ENCODE measurements around the gene VPS13D. TPM values are rescaled to one million over a fixed set of nuclear protein-coding genes. Genes with fewer than 3 reads are reported as not detected.

Gene VPS13D
- total and polyA plus RNA-seq, 2 donors (not counting 3 experiments of a cell fraction or from before 2014, with no cell fraction given), result 13.6 to 48.5 TPM

- no peak for DNase-seq (ENCODE audit: low read depth, low spot score)
Measured at GRCh38 chr1:12345350-12346217, 115.8 kb downstream of the VPS13D start.

More at GRCh38 chr1:12345350-12346217, 115.8 kb downstream of the VPS13D start:
- Histone ChIP-seq H3K4me2 (ENCODE audit: insufficient read depth, low read length) (no peak overlapping the region), H3K79me2 (ENCODE audit: control insufficient read depth, insufficient read depth, low read length) (no peaks in the 10 kb centered on the region), H3K27me3 (ENCODE audit: control insufficient read depth in 2 of 2, insufficient read depth in 2 of 2, low read length in 2 of 2) (no peaks in the 10 kb centered on the region), H3K4me3 (replicated peaks in 1 of 3; ENCODE audit: insufficient read depth in 1 of 3, low read depth in 1 of 3, low read length in 3 of 3) (no peak overlapping the region), H3K9ac (replicated peaks; ENCODE audit: extremely low read depth, insufficient read depth, low read length) (no peak overlapping the region), H3K27ac (ENCODE audit: insufficient read depth, low read depth, low read length) (no peak overlapping the region), H3K9me1 (replicated peaks; ENCODE audit: control insufficient read depth, extremely low read depth, insufficient read depth, low read length) (no peaks in the 10 kb centered on the region), H3K9me3 (replicated peaks; ENCODE audit: control insufficient read depth, insufficient read depth, low read length) (no peaks in the 10 kb centered on the region), H4K20me1 (replicated peaks; ENCODE audit: control insufficient read depth, extremely low read depth, insufficient read depth, low read length) (no peaks in the 10 kb centered on the region), H2AFZ (ENCODE audit: low read depth, low read length) (no peak overlapping the region), H3K4me1 (ENCODE audit: control insufficient read depth, extremely low read depth, insufficient read depth, low read length) (no peaks in the 10 kb centered on the region), H3K36me3 (ENCODE audit: control insufficient read depth in 2 of 2, extremely low read depth in 1 of 2, insufficient read depth in 2 of 2, low read length in 2 of 2) (peaks cover 13 to 19% of the 10 kb centered on the region in 2 experiments)
- ChIA-PET POLR2A (no interaction called here), CTCF (no interaction called here)
- FAIRE-seq, result no peak
- BruUV-seq (replicated peaks), result no TSS peak
- no peak for TF ChIP-seq JUN (IDR thresholded peaks at IDR 0.05; ENCODE audit: borderline replicate concordance, insufficient read depth, insufficient read length, low read depth)
- TF ChIP-seq MAX (IDR thresholded peaks at IDR 0.05; ENCODE audit: insufficient read depth, insufficient read length), result no peak
- TF ChIP-seq MYC (IDR thresholded peaks at IDR 0.05; ENCODE audit: low read depth, low read length), result no peak
- TF ChIP-seq FOS (IDR thresholded peaks at IDR 0.05; ENCODE audit: borderline replicate concordance, insufficient read depth, low read length), result no peak
- TF ChIP-seq, protein P1, sequence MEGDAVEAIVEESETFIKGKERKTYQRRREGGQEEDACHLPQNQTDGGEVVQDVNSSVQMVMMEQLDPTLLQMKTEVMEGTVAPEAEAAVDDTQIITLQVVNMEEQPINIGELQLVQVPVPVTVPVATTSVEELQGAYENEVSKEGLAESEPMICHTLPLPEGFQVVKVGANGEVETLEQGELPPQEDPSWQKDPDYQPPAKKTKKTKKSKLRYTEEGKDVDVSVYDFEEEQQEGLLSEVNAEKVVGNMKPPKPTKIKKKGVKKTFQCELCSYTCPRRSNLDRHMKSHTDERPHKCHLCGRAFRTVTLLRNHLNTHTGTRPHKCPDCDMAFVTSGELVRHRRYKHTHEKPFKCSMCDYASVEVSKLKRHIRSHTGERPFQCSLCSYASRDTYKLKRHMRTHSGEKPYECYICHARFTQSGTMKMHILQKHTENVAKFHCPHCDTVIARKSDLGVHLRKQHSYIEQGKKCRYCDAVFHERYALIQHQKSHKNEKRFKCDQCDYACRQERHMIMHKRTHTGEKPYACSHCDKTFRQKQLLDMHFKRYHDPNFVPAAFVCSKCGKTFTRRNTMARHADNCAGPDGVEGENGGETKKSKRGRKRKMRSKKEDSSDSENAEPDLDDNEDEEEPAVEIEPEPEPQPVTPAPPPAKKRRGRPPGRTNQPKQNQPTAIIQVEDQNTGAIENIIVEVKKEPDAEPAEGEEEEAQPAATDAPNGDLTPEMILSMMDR (IDR thresholded peaks at IDR 0.05; ENCODE audit: extremely low read depth in 1 of 2, insufficient read depth in 1 of 2, low read depth in 1 of 2, low read length in 2 of 2), result no peak
- TF ChIP-seq EZH2 (IDR thresholded peaks at IDR 0.05; ENCODE audit: borderline replicate concordance, low read depth, low read length, severe bottlenecking), result no peak
- TF ChIP-seq POLR2A (IDR thresholded peaks at IDR 0.05; ENCODE audit: low read depth, low read length), result no peak
- TF ChIP-seq GATA2 (IDR thresholded peaks at IDR 0.05; ENCODE audit: insufficient read depth, insufficient read length, low read depth, low read length), result no peak
- TF ChIP-seq POLR2AphosphoS5 (IDR thresholded peaks at IDR 0.05; ENCODE audit: insufficient read depth, low read depth, low read length), result no peak
- intact Hi-C loops (cut with micrococcal nuclease), result no loop called here
- dilution Hi-C loops (cut with MboI; ENCODE audit: extremely low pct_ligation_motif_present, low sequenced_read_pairs), result no loop called here

Measured in endothelial cell of umbilical vein (primary cell).